ENCODE measurements around the gene RTEL1.

The RTEL1 gene

DNA sequence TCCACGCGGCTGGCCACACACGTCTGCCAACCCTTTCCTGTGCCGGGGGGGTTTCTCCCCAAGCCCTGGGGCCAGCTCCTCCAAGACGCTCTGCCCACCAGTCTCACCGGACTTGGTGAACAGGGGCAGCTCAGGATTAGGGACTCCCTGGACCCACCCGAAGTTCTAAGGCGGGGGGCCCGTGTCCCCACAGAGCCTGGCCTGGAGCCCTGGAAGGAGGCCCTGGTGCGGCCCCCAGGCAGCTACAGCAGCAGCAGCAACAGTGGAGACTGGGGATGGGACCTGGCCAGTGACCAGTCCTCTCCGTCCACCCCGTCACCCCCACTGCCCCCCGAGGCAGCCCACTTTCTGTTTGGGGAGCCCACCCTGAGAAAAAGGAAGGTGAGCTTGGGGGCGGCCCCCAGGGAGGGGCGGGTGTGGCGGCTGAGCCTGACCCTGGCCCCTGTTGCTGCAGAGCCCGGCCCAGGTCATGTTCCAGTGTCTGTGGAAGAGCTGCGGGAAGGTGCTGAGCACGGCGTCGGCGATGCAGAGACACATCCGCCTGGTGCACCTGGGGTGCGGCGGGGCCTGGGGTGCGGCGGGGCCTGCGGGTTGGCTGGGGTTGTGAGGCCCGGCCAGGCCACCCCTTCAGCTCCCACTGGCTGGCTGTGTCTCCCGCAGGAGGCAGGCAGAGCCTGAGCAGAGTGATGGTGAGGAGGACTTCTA is 83.7 kb downstream of the RTEL1 start:
- H3K9me3 ChIP-seq = no peaks in the 10 kb centered on the region
- H3K4me1 ChIP-seq = peaks cover 0 to 41% (median 31%) of the 10 kb centered on the region in 4 donors
- peak overlapping the region; percentile 97 for H3K27ac ChIP-seq
- H3K4me3 ChIP-seq = peak overlapping the region in 1 of 2 donors; percentile 93
- no peak for DNase-seq
- intact Hi-C loops (cut with DNase I; ENCODE audit: low total_unique reads) = loop anchor here (10.0 kb wide), 1 partner anchor 117 kb away; the partner anchor contains the start of gene GMEB2
- no peaks in the 10 kb centered on the region for H3K27me3 ChIP-seq
- peaks cover 22 to 35% (median 23%) of the 10 kb centered on the region in 3 donors for H3K36me3 ChIP-seq
- TF ChIP-seq, protein P1, sequence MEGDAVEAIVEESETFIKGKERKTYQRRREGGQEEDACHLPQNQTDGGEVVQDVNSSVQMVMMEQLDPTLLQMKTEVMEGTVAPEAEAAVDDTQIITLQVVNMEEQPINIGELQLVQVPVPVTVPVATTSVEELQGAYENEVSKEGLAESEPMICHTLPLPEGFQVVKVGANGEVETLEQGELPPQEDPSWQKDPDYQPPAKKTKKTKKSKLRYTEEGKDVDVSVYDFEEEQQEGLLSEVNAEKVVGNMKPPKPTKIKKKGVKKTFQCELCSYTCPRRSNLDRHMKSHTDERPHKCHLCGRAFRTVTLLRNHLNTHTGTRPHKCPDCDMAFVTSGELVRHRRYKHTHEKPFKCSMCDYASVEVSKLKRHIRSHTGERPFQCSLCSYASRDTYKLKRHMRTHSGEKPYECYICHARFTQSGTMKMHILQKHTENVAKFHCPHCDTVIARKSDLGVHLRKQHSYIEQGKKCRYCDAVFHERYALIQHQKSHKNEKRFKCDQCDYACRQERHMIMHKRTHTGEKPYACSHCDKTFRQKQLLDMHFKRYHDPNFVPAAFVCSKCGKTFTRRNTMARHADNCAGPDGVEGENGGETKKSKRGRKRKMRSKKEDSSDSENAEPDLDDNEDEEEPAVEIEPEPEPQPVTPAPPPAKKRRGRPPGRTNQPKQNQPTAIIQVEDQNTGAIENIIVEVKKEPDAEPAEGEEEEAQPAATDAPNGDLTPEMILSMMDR (IDR thresholded peaks at IDR 0.05) = no peak

DNA sequence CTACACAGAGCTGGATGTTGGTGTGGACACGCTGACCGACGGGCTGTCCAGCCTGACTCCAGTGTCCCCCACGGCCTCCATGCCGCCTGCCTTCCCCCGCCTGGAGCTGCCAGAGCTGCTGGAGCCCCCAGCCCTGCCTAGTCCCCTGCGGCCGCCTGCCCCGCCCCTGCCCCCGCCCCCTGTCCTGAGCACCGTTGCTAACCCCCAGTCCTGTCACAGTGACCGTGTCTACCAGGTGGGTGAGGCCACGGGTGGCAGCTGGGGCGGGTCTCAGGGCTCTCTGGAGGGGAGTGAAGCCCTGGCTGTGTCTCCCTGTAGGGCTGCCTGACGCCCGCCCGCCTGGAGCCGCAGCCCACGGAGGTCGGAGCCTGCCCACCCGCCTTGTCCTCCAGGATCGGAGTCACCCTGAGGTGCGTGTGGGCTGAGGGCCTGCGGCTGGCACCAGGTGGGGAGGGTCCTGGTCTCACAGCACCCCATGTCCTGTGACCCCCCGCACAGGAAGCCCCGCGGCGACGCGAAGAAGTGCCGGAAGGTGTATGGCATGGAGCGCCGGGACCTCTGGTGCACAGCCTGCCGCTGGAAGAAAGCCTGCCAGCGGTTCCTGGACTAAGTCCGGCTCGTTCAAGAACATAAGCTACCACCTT is 84.4 kb downstream of the RTEL1 start:
- no peak for DNase-seq
- Histone ChIP-seq H3K4me1 (peaks cover 0 to 37% (median 29%) of the 10 kb centered on the region in 4 donors), H3K4me3 (no peak overlapping the region), H3K36me3 (peaks cover 22 to 38% (median 23%) of the 10 kb centered on the region in 3 donors), H3K27me3 (no peaks in the 10 kb centered on the region), H3K9me3 (no peaks in the 10 kb centered on the region), H3K27ac (no peak overlapping the region)
- TF ChIP-seq, protein P1 (IDR thresholded peaks at IDR 0.05) = no peak
- intact Hi-C loops (cut with DNase I; ENCODE audit: low total_unique reads) = loop anchor here (10.0 kb wide), 1 partner anchor 118 kb away; the partner anchor contains the start of gene GMEB2

DNA sequence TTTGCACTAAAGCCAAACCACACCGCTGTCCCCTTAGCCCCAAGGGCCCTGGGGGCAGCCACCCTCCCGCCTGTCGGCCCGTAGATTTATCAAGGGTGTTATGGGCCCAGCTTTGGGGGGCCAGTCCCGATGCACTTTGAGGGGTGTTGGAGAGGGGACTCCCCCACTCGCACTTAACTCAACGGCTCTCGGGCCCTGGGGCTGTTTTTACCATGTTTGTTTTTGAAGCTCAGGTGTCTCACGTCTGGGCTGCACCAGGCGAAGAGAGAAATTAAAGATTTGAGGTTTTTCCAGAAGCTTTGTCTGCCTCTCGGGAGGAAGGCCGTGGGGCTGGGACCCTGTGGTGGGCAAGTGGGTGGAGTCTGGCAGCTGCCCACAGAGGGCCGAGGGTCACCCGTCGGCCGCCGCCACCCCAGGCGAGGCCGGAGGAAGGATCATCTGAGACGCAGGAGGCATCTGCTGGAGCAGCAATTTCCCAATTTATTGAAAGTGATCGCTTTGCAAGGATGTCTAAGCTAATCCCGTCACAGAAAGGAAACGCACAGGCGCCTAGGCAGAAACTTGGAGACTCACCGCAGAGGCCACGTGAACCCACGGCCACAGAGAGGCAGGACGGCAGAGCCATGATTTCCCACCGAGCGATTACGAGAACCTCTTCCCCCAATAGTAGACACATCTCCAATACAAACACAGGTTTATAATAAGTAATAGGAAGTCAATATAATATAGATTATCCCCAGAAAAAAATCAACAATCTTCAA is 85.3 kb downstream of the RTEL1 start:
- Histone ChIP-seq H3K9me3 (no peaks in the 10 kb centered on the region), H3K36me3 (peaks cover 22 to 38% (median 23%) of the 10 kb centered on the region in 3 donors), H3K4me1 (peaks cover 0 to 28% (median 21%) of the 10 kb centered on the region in 4 donors), H3K27me3 (no peaks in the 10 kb centered on the region), H3K27ac (no peak overlapping the region), H3K4me3 (no peak overlapping the region)
- intact Hi-C loops (cut with DNase I; ENCODE audit: low total_unique reads) = loop anchor here (10.0 kb wide), 1 partner anchor 119 kb away; the partner anchor contains the start of gene GMEB2
- TF ChIP-seq, protein P1 (IDR thresholded peaks at IDR 0.05) = no peak
- DNase-seq = no peak

DNA sequence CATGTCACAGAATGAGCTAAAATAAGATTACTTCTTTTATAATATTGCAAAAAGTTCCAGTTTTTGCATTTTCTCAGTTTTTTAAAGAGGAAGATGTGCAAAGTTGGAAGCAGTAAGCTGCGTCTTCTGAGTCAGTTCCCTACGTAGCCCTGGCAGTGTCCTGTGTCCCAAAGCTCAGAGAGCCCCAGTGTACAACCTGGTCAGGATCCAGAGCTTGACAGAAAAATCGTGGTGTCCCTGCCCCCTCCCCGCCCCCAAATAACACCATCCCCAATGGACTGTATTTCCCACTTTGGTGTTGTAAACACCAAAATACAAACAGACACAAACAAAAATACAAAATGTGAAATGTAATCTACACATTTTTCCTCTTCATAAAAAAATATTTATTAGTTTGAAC is 86.0 kb downstream of the RTEL1 start:
- peaks cover 0 to 20% (median 13%) of the 10 kb centered on the region in 4 donors for H3K4me1 ChIP-seq
- TF ChIP-seq, protein P1 (IDR thresholded peaks at IDR 0.05) = no peak
- H3K27me3 ChIP-seq = no peaks in the 10 kb centered on the region
- H3K27ac ChIP-seq = no peak overlapping the region
- H3K4me3 ChIP-seq = no peak overlapping the region
- no peak for DNase-seq
- intact Hi-C loops (cut with DNase I; ENCODE audit: low total_unique reads) = loop anchor here (10.0 kb wide), 1 partner anchor 119 kb away; the partner anchor contains the start of gene GMEB2
- H3K36me3 ChIP-seq = peaks cover 22 to 38% (median 23%) of the 10 kb centered on the region in 3 donors
- no peaks in the 10 kb centered on the region for H3K9me3 ChIP-seq
